Ovary (tissue), 9 donors: ENCODE measurements around the gene IQSEC1. TPM values are rescaled to one million over a fixed set of nuclear protein-coding genes. Genes with fewer than 3 reads are reported as not detected.

Experiments used
- DNase-seq, 5 donors: peaks; one replicate each; pipeline ENCODE4 v3.0.0-alpha.2; 2019 to 2020
- H3K27ac ChIP-seq, 2 donors: fragments of 200-600 bp; one replicate each; pipeline versions ENCODE4 v1.5.1 to v1.8.0; 2019 to 2022
- H3K27me3 ChIP-seq: fragments of 200-600 bp; one replicate; pipeline ENCODE4 v1.8.0; 2022
- H3K36me3 ChIP-seq: fragments of 200-600 bp; sonication (generic); one replicate; pipeline ENCODE4 v1.5.1; 2019
- H3K4me1 ChIP-seq: one replicate; pipeline ENCODE4 v1.8.1; 2013; ENCODE audit warnings: mild to moderate bottlenecking, moderate library complexity; ENCODE audit not compliant: insufficient read depth
- H3K4me3 ChIP-seq: fragments of 200-600 bp; sonication (generic); one replicate; pipeline ENCODE4 v1.5.1; 2017
- H3K9me3 ChIP-seq, 2 donors: fragments of 200-600 bp in 1 of 2; sonication (generic) in 1 of 2; one replicate each; pipeline versions ENCODE4 v1.5.1 to v1.8.1; 2013 to 2019; ENCODE audit warnings: mild to moderate bottlenecking in 1 of 2, moderate library complexity in 1 of 2
- EP300 ChIP-seq: sonication (generic); formaldehyde crosslinking; IDR thresholded peaks from one replicate; pipeline ENCODE4 v1.6.1; 2017; ENCODE audit warnings: antibody characterized with exemption
- POLR2A ChIP-seq: fragments of 450-650 bp; IDR thresholded peaks from one replicate; pipeline ENCODE4 v1.6.1; 2017; ENCODE audit warnings: antibody characterized with exemption, mild to moderate bottlenecking, moderate library complexity
- WGBS, 3 donors: extraction: QIAGEN DNeasy Blood & Tissue Kit in 1 of 3; methylation state at CpG; one replicate each; pipeline versions ENCODE4 v1.1.5 to v1.1.7; 2013 to 2017; 5-methylcytosine and 5-hydroxymethylcytosine counted together
- intact Hi-C, 4 donors: fragments of 100-400 bp; cut with DNase I; formaldehyde crosslinking; loops; one replicate each; pipeline versions ENCODE4 v1.11.0 to v1.15.1; 2022 to 2023
- polyA plus RNA-seq, 2 donors: library from polyadenylated mRNA; stranded (reverse); fragments of 200-250 nt in 1 of 2; fragments of 350-450 nt in 1 of 2; fragmentation: Illumina TruSeq in 1 of 2; extraction: RNeasy Lipid Tissue Mini Kit (QIAGEN cat#74804) in 1 of 2; gene quantifications; one replicate each; pipeline ENCODE4 v1.2.3, GENCODE V29; 2013 to 2014
- total RNA-seq, 7 donors: library from RNA; depleted of rRNA in 2 of 7; stranded (reverse); fragments of >200 nt in 2 of 7; fragmentation: NEBNext Ultra II Directional in 3 of 7; extraction: Animal tissue kit (Norgen Biotek cat#: 25700) in 3 of 7; gene quantifications; one replicate each; pipeline versions ENCODE4 v1.1.0 to v1.2.4, GENCODE V29; 2016 to 2023
- TF ChIP-seq, protein P1 (sequence below), 3 donors: fragments of 450-650 bp in 2 of 3; fragments of 200-600 bp in 1 of 3; IDR thresholded peaks; one replicate each; pipeline versions ENCODE4 v1.5.1 to v1.8.0; 2016 to 2022; ENCODE audit warnings: antibody characterized with exemption in 3 of 3, mild to moderate bottlenecking in 1 of 3
- donor health status: DM: no; HTN: no; CAD: no; lungs with moderate emphysema.
- donor health status: DM: no; HTN: no; CAD: no.
- donor health status: Bipolar disorder and iron deficiency.
- donor health status: DM: yes; HTN: yes; CAD: no.
- donor health status: DM: no; HTN: no; CAD: no.
- donor health status: DM: yes; HTN: yes; CAD: no.

The IQSEC1 gene
- total and polyA plus RNA-seq, 9 donors: 20.9 to 55.4 (median 45.1) TPM

DNA sequence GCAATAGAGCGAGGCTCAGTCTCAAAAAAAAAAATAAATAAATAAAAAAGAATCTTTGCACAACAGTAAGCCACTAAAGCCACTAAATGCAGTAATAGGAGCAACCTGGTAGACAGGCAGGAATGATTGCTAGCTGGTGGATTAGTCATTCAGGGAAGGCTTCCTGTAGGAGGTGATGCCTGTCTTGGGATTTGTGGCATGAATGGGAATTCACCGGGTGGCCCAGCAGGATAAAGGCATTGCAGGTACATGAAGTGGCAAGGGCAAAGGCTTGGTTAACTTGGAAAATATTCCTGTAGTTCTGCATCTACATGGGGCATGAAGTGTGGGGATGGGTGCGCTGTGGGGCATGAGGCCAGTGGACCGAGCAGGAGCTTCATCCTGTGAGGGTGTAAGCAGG is 94.5 kb downstream of the IQSEC1 start:
- Histone ChIP-seq H3K9me3 (no peaks in the 10 kb centered on the region), H3K27me3 (no peaks in the 10 kb centered on the region), H3K4me1 (no peaks in the 10 kb centered on the region), H3K4me3 (no peak overlapping the region), H3K27ac (no peak overlapping the region), H3K36me3 (no peaks in the 10 kb centered on the region)
- WGBS, 3 donors: 82 to 88% (median 87%) methylated on average over 4 of the region's 4 CpGs
- TF ChIP-seq, protein P1, sequence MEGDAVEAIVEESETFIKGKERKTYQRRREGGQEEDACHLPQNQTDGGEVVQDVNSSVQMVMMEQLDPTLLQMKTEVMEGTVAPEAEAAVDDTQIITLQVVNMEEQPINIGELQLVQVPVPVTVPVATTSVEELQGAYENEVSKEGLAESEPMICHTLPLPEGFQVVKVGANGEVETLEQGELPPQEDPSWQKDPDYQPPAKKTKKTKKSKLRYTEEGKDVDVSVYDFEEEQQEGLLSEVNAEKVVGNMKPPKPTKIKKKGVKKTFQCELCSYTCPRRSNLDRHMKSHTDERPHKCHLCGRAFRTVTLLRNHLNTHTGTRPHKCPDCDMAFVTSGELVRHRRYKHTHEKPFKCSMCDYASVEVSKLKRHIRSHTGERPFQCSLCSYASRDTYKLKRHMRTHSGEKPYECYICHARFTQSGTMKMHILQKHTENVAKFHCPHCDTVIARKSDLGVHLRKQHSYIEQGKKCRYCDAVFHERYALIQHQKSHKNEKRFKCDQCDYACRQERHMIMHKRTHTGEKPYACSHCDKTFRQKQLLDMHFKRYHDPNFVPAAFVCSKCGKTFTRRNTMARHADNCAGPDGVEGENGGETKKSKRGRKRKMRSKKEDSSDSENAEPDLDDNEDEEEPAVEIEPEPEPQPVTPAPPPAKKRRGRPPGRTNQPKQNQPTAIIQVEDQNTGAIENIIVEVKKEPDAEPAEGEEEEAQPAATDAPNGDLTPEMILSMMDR (IDR thresholded peaks at IDR 0.05): no peak
- TF ChIP-seq EP300: no peak
- no peak for TF ChIP-seq POLR2A
- DNase-seq: no peak
- intact Hi-C loops: no loop called here

GRCh38 chr3:12977117-12977808 is 96.0 kb downstream of the IQSEC1 start:
- TF ChIP-seq, protein P1 (IDR thresholded peaks at IDR 0.05): no peak
- TF ChIP-seq POLR2A: no peak
- TF ChIP-seq EP300: no peak

GRCh38 chr3:12975748-12976522 is 97.3 kb downstream of the IQSEC1 start:
- H3K27me3 ChIP-seq: no peaks in the 10 kb centered on the region
- no peaks in the 10 kb centered on the region for H3K9me3 ChIP-seq
- H3K36me3 ChIP-seq: no peaks in the 10 kb centered on the region
- TF ChIP-seq, protein P1 (IDR thresholded peaks at IDR 0.05): no peak
- no peak for TF ChIP-seq EP300
- TF ChIP-seq POLR2A: no peak
- 73 to 81% (median 75%) methylated on average over 12 of the region's 12 CpGs for WGBS, 3 donors
- H3K27ac ChIP-seq: no peak overlapping the region
- intact Hi-C loops: no loop called here
- no peak for DNase-seq
- H3K4me3 ChIP-seq: no peak overlapping the region
- no peaks in the 10 kb centered on the region for H3K4me1 ChIP-seq

More at GRCh38 chr3:12977117-12977808, 96.0 kb downstream of the IQSEC1 start:
- 76 to 82% (median 77%) methylated on average over 10 of the region's 10 CpGs for WGBS, 3 donors
- Histone ChIP-seq H3K36me3 (no peaks in the 10 kb centered on the region), H3K4me1 (no peaks in the 10 kb centered on the region), H3K27ac (no peak overlapping the region), H3K27me3 (no peaks in the 10 kb centered on the region), H3K4me3 (no peak overlapping the region), H3K9me3 (no peaks in the 10 kb centered on the region)
- intact Hi-C loops: no loop called here
- DNase-seq: no peak

DNA sequence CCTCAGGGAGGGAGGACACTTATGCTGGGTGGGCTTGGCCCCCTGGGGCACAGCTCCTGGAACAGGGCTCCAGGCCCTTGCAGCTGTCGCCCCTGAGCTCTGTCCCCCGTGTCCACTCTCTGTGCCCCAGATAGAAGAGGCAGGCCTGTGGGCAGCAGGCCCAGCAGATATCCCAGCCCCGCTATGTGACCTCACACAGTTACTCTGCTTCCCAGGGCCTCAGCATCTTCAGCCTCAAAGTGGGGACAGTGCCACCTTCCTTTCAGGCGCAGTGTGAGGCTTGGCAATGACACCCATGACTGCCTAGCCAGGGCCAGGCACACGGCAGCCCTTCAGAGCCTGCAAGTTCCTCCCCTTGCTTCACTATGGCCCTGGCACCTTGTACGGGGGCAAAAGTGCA is 98.4 kb downstream of the IQSEC1 start:
- WGBS, 3 donors: 79 to 88% (median 83%) methylated on average over 6 of the region's 6 CpGs
- DNase-seq: no peak
- H3K36me3 ChIP-seq: no peaks in the 10 kb centered on the region
- intact Hi-C loops: no loop called here
- no peaks in the 10 kb centered on the region for H3K4me1 ChIP-seq
- TF ChIP-seq EP300 (no peak), POLR2A (no peak)
- TF ChIP-seq, protein P1 (IDR thresholded peaks at IDR 0.05): no peak
- no peaks in the 10 kb centered on the region for H3K9me3 ChIP-seq
- no peaks in the 10 kb centered on the region for H3K27me3 ChIP-seq
- H3K27ac ChIP-seq: no peak overlapping the region
- H3K4me3 ChIP-seq: no peak overlapping the region
